COLO668 (cell line): Measurements from ENCODE around the gene RCAN1.

Source experiments
- DNase-seq: peaks from one replicate; lab custom pipeline; 2025; ENCODE audit not compliant: unreplicated experiment; lab: John Stamatoyannopoulos, UW

Gene RCAN1

GRCh38 chr21:34544032-34544496 lies 70.8 kb downstream of the RCAN1 start:
- peak; percentile 83 for DNase-seq

- no peak for DNase-seq
Observed at GRCh38 chr21:34543017-34543416, 71.9 kb downstream of the RCAN1 start.

GRCh38 chr21:34540206-34540605 lies 74.7 kb downstream of the RCAN1 start:
- no peak for DNase-seq

- DNase-seq: no peak
Observed at GRCh38 chr21:34537838-34538237, 77.1 kb downstream of the RCAN1 start.

GRCh38 chr21:34536820-34537219 lies 78.1 kb downstream of the RCAN1 start:
- no peak for DNase-seq

- no peak for DNase-seq
Observed at GRCh38 chr21:34536311-34536710, 78.6 kb downstream of the RCAN1 start.

- no peak for DNase-seq
Observed at GRCh38 chr21:34535886-34536285, 79.0 kb downstream of the RCAN1 start.

GRCh38 chr21:34534522-34534921 lies 80.4 kb downstream of the RCAN1 start:
- no peak for DNase-seq

- no peak for DNase-seq
Observed at GRCh38 chr21:34533938-34534337, 81.0 kb downstream of the RCAN1 start.

- DNase-seq: no peak
Observed at GRCh38 chr21:34531399-34531798, 83.5 kb downstream of the RCAN1 start.

- no peak for DNase-seq
Observed at GRCh38 chr21:34530261-34530660, 84.7 kb downstream of the RCAN1 start.

GRCh38 chr21:34528131-34528561 lies 86.8 kb downstream of the RCAN1 start:
- no peak for DNase-seq

- DNase-seq: no peak
Observed at GRCh38 chr21:34526618-34527290, 88.2 kb downstream of the RCAN1 start.

GRCh38 chr21:34526241-34526617 lies 88.7 kb downstream of the RCAN1 start:
- no peak for DNase-seq

GRCh38 chr21:34524646-34525601 lies 90.0 kb downstream of the RCAN1 start:
- no peak for DNase-seq

- DNase-seq: no peak
Observed at GRCh38 chr21:34523019-34523555, 91.8 kb downstream of the RCAN1 start.

GRCh38 chr21:34522284-34522683 lies 92.6 kb downstream of the RCAN1 start:
- no peak for DNase-seq

- DNase-seq: no peak
Observed at GRCh38 chr21:34521561-34521960, 93.4 kb downstream of the RCAN1 start.

GRCh38 chr21:34520764-34521508 lies 94.0 kb downstream of the RCAN1 start:
- DNase-seq: no peak

GRCh38 chr21:34520281-34520680 lies 94.6 kb downstream of the RCAN1 start:
- no peak for DNase-seq

- DNase-seq: no peak
Observed at GRCh38 chr21:34519694-34520093, 95.2 kb downstream of the RCAN1 start.
